GM10248 (cell line): ENCODE results near the gene CPNE9.

ENCODE experiments used
- CTCF ChIA-PET: fragments of 300-600 bp; sonication (Branson Sonifier 250); formaldehyde crosslinking; extraction: SDS; loops from one replicate; lab custom pipeline; 2021; ENCODE audit warnings: antibody characterized with exemption; lab: Yijun Ruan, JAX
- POLR2A ChIA-PET: fragments of 350-650 bp; sonication (Branson Sonifier 250); formaldehyde crosslinking; extraction: SDS; loops from one replicate; lab custom pipeline; 2020; ENCODE audit warnings: antibody characterized with exemption; lab: Yijun Ruan, JAX
- DNase-seq: peaks from one replicate; pipeline ENCODE4 v3.0.0; 2012; ENCODE audit errors: extremely low spot score
- CTCF ChIP-seq: IDR thresholded peaks from 2 replicates; pipeline ENCODE4 v1.5.1; 2012; ENCODE audit warnings: mild to moderate bottlenecking, low read depth; ENCODE audit errors: extremely low read depth, missing control alignments, control extremely low read depth

The CPNE9 gene

GRCh38 chr3:9669720-9670432 lies 33.8 kb upstream of the CPNE9 start:
- DNase-seq: no peak
- POLR2A ChIA-PET: no interaction called here
- no peak for TF ChIP-seq CTCF
- CTCF ChIA-PET: interaction anchor here (1.4 kb wide), 1 partner anchor 15 kb away, joined by 5 read pairs; no protein-coding TSS in a partner anchor

- CTCF ChIA-PET: interaction anchor here (1.5 kb wide), 1 partner anchor 17 kb away, joined by 3 read pairs; no protein-coding TSS in a partner anchor
- no peak for TF ChIP-seq CTCF
- POLR2A ChIA-PET: no interaction called here
- DNase-seq: no peak
These were observed 30.6 kb upstream of the CPNE9 start for GRCh38 chr3:9673082-9673481.

- ChIA-PET CTCF (interaction anchor here (1.5 kb wide), 1 partner anchor 17 kb away, joined by 3 read pairs; no protein-coding TSS in a partner anchor), POLR2A (no interaction called here)
- no peak for TF ChIP-seq CTCF
- DNase-seq: no peak
These were observed 29.9 kb upstream of the CPNE9 start for GRCh38 chr3:9673752-9674151.

- POLR2A ChIA-PET: interaction anchor here (0.6 kb wide), 1 partner anchor 18 kb away, joined by 3 read pairs; no protein-coding TSS in a partner anchor
These were observed 27.8 kb upstream of the CPNE9 start for GRCh38 chr3:9675736-9676290.

GRCh38 chr3:9676785-9677184 lies 26.8 kb upstream of the CPNE9 start:
- no peak for DNase-seq
- POLR2A ChIA-PET: no interaction called here
- CTCF ChIA-PET: no interaction called here
- TF ChIP-seq CTCF: no peak

More at GRCh38 chr3:9675736-9676290, 27.8 kb upstream of the CPNE9 start:
- CTCF ChIA-PET: interaction anchor here (1.2 to 1.7 kb wide), 2 partner anchors 172 to 322 kb away, joined by 3 read pairs; no protein-coding TSS in a partner anchor
- DNase-seq: no peak
- TF ChIP-seq CTCF: no peak

GRCh38 chr3:9678493-9678892 lies 25.1 kb upstream of the CPNE9 start:
- POLR2A ChIA-PET: interaction anchor here (0.5 kb wide), 1 partner anchor 36 kb away, joined by 3 read pairs; no protein-coding TSS in a partner anchor

More at GRCh38 chr3:9678493-9678892, 25.1 kb upstream of the CPNE9 start:
- no peak for DNase-seq
- CTCF ChIA-PET: no interaction called here
- no peak for TF ChIP-seq CTCF
